ENCODE measurements around the gene TTC39C.

DNA sequence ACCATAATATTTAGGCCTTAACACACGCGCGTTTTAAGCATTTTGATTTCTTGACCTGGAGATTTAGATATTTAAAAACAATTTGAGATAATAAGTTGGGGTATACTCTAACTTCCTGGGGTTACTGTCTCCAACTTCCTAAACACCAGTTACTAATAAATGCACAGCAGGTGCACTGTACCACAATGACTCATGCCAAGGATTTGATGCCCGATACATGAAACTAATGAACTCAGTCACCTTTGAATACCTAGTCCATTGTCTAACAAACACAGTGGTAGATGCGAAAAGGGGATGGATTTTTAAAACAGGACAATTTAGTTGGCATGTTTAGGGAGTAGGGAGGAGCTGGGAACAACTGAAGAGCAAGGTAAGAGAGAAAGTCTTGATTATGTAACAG lies 145.5 kb downstream of the TTC39C start:
- TF ChIP-seq, protein P1, sequence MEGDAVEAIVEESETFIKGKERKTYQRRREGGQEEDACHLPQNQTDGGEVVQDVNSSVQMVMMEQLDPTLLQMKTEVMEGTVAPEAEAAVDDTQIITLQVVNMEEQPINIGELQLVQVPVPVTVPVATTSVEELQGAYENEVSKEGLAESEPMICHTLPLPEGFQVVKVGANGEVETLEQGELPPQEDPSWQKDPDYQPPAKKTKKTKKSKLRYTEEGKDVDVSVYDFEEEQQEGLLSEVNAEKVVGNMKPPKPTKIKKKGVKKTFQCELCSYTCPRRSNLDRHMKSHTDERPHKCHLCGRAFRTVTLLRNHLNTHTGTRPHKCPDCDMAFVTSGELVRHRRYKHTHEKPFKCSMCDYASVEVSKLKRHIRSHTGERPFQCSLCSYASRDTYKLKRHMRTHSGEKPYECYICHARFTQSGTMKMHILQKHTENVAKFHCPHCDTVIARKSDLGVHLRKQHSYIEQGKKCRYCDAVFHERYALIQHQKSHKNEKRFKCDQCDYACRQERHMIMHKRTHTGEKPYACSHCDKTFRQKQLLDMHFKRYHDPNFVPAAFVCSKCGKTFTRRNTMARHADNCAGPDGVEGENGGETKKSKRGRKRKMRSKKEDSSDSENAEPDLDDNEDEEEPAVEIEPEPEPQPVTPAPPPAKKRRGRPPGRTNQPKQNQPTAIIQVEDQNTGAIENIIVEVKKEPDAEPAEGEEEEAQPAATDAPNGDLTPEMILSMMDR (IDR thresholded peaks at IDR 0.05), result no peak
- no peak for TF ChIP-seq POLR2A (IDR thresholded peaks at IDR 0.05)
